GM10266 (cell line): Measurements from ENCODE around the gene RTN4.

ENCODE experiments used
- DNase-seq: peaks from one replicate; pipeline ENCODE4 v3.0.0; 2012; ENCODE audit errors: extremely low spot score
- CTCF ChIP-seq: IDR thresholded peaks from 2 replicates; pipeline ENCODE4 v1.5.1; 2012; ENCODE audit warnings: mild to moderate bottlenecking, low read depth; ENCODE audit not compliant: control insufficient read depth, insufficient read depth; ENCODE audit errors: missing control alignments

The RTN4 gene

GRCh38 chr2:54949431-54949830, 100.8 kb downstream of the RTN4 start:
- DNase-seq, result no peak
- no peak for TF ChIP-seq CTCF

GRCh38 chr2:54948120-54948519, 102.1 kb downstream of the RTN4 start:
- DNase-seq, result no peak
- no peak for TF ChIP-seq CTCF

- no peak for TF ChIP-seq CTCF
Observed at GRCh38 chr2:54947646-54948045, 102.6 kb downstream of the RTN4 start.

DNA sequence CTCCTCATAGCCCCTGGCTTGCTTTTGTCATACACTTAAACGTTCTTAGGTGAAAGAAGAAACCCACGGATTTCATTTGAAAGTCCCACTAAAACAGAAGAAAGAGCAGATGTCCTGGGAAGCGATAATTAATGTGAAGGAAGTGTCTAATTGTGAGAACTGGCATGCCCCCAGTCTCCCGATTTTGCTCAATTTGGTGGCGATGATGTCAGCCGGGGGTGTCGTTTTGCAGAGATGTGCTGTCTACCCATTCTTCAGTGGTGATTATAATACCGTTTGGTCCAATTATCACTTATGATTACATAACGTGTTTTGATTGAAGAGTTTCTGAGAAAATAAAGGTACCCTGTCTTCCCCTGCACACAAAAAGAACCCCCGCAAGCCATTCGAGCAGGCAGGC, 103.1 kb downstream of the RTN4 start:
- no peak for TF ChIP-seq CTCF
- no peak for DNase-seq

More at GRCh38 chr2:54947646-54948045, 102.6 kb downstream of the RTN4 start:
- no peak for DNase-seq

DNA sequence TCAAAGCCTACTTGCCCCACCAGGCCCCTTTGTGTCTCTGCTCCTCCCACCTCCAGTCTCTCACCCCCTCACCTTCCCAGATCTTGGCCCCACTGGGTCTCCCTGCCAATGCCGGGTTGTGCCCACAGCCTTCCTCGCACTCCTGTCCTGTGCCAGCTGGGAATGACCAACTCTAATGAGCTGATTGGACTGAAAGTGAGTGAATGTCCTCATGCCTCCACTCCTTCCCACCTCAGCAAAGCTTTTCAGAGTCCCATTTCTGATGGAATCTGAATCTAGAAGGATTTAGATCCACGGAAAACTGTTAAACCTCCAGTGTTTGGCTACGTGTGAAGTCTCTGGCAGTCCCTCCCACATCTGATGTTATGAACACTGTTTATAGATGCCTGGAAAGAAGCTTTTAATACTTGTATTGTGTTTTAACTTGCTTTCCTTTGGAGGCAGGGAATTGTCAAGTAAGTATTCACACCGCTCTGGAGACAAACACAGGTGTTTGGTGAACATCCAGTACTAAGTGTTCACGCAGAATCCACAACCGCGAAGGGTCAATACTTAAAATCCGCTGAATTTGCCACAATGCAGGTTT, 103.9 kb downstream of the RTN4 start:
- DNase-seq, result no peak
- no peak for TF ChIP-seq CTCF

DNA sequence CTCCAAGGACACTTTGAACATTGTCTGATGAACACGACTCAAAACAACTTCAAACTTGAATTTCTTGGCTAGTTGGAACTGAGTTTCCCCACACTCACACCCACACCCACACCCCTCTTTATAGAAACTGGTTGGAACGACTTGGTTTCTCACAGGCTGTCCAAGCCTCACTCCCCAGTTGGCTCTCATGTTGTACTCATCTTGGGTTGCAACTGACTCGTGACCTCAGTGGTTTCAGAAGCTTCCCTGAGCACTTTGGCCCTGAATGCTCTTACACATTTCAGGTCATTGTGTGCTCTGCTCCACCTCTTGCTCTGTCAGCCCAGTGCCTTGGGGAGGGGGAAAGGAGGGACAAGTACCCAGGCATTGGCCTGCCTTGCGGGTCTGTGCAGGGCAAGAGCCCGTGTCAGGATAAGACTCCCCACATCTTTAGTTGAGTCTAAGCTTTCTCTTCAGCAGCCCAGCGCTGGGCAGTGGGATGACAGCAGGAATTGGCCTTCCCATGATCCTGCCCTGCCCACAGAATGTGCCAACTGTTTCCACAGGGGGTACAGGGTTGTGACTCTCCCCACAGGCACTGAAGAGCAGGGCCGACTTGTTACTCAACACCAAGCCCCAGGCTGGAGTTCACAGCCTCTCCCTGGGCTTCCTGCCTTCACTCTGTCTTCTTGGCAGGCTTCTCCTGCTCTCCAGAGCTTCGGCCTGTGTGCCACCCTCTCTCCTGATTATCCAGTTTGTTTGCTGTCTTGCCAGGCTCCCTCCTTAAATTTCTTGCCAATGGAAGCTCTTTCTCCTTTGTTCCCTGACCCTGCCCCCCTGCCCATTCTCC, 104.6 kb downstream of the RTN4 start:
- DNase-seq, result peak; percentile 61
- TF ChIP-seq CTCF, result no peak

DNA sequence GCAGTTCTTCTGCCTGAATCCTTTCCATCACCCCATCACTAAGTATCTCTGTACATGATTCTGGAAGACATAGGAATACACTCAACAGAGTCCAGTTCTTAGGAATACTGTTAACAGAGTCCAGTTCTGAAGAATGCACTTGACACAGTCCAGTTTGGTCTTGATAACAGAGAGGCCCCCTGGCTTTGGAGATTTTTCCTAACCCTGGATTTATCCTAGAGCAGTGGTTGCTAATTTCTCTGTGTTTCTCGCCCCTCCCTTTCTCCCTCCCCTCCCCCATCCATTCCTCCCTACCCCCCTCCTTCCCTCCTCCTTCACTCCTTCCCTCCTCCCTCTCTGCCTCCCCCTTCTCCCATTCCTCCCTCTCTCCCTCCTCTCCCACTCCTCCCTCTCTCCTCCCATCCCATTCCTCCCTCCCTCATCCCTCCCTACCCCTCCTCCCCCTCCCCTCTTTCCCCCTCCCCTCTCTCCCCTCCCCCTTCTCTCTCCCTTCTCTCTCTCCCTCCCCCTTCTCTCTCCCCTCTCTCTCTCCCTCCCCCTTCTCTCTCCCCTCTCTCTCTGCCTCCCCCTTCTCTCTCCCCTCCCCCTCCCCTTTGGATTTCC, 105.4 kb downstream of the RTN4 start:
- no peak for DNase-seq
- no peak for TF ChIP-seq CTCF
